PC-9 (cell line): ENCODE results near the gene MGAT4A. TPM values are rescaled to one million over a fixed set of nuclear protein-coding genes. Genes with fewer than 3 reads are reported as not detected.
"Not testable (repeated sequence)": the region's sequence is repeated elsewhere in the genome, so short reads cannot be mapped to it uniquely, and the experiment has no call there.

Experiments used
- BruUV-seq: library from RNA; stranded (reverse); fragments of 400-500 nt; replicated peaks from 2 replicates; lab custom pipeline; 2021; lab: Mats Ljungman, UMichigan
- CTCF ChIA-PET: fragments of 300-600 bp; sonication (Branson Sonifier 250); formaldehyde crosslinking; loops from one replicate; lab custom pipeline; 2022; ENCODE audit warnings: antibody characterized with exemption; lab: Charles Lee
- POLR2A ChIA-PET: fragments of 300-600 bp; sonication (Branson Sonifier 250); formaldehyde crosslinking; loops from one replicate; lab custom pipeline; 2022; ENCODE audit warnings: antibody characterized with exemption; ENCODE audit not compliant: unreplicated experiment; lab: Charles Lee
- DNase-seq, 2 experiments: peaks; one replicate each; pipeline versions ENCODE4 v3.0.0 to v3.0.0-alpha.2; 2015 to 2022; ENCODE audit warnings: mixed read lengths in 1 of 2
- H2AFZ ChIP-seq: fragments of 200-600 bp; sonication (generic); 2 replicates; pipeline ENCODE4 v1.8.1; 2017; ENCODE audit warnings: antibody characterized with exemption
- H3F3A ChIP-seq: fragments of 200-600 bp; sonication (generic); 2 replicates; pipeline ENCODE4 v1.8.1; 2017; ENCODE audit warnings: antibody characterized with exemption, mild to moderate bottlenecking, low read depth; ENCODE audit not compliant: insufficient read depth
- H3K27ac ChIP-seq: fragments of 200-600 bp; sonication (generic); 2 replicates; pipeline ENCODE4 v1.6.1; 2016; ENCODE audit warnings: mixed run types
- H3K27me3 ChIP-seq: fragments of 200-600 bp; sonication (generic); 2 replicates; pipeline ENCODE4 v1.6.1; 2016; ENCODE audit warnings: low read depth, mixed run types; ENCODE audit not compliant: insufficient read depth
- H3K36me3 ChIP-seq: fragments of 200-600 bp; sonication (generic); 2 replicates; pipeline ENCODE4 v1.6.1; 2016; ENCODE audit warnings: low read depth, mixed run types
- H3K4me1 ChIP-seq: fragments of 200-600 bp; sonication (generic); replicated peaks from 2 replicates; pipeline ENCODE4 v1.6.1; 2016; ENCODE audit warnings: mixed run types; ENCODE audit not compliant: insufficient read depth
- H3K4me2 ChIP-seq: fragments of 200-600 bp; sonication (generic); 2 replicates; pipeline ENCODE4 v1.6.1; 2017; ENCODE audit warnings: mixed run types
- H3K4me3 ChIP-seq: fragments of 200-600 bp; sonication (generic); 2 replicates; pipeline ENCODE4 v1.6.1; 2016; ENCODE audit warnings: mixed run types
- H3K79me2 ChIP-seq: fragments of 200-600 bp; sonication (generic); 2 replicates; pipeline ENCODE4 v1.6.1; 2017; ENCODE audit warnings: low read depth, mixed run types
- H3K9me2 ChIP-seq: fragments of 200-600 bp; sonication (generic); 2 replicates; pipeline ENCODE4 v1.8.1; 2017; ENCODE audit warnings: mild to moderate bottlenecking; ENCODE audit not compliant: insufficient read depth
- H3K9me3 ChIP-seq: fragments of 200-600 bp; sonication (generic); 2 replicates; pipeline ENCODE4 v1.8.1; 2016; ENCODE audit warnings: low read depth; ENCODE audit not compliant: insufficient read depth
- H4K20me1 ChIP-seq: fragments of 200-600 bp; sonication (generic); 2 replicates; pipeline ENCODE4 v1.8.1; 2017; ENCODE audit not compliant: insufficient read depth
- EZH2 ChIP-seq: fragments of 200-600 bp; sonication (generic); IDR thresholded peaks from 2 replicates; pipeline ENCODE4 v1.8.0; 2017; ENCODE audit warnings: antibody characterized with exemption, low read depth
- intact Hi-C: fragments of 100-400 bp; cut with micrococcal nuclease; formaldehyde crosslinking; loops from one replicate; pipeline ENCODE4 v1.10.0; 2022; ENCODE audit not compliant: unreplicated experiment
- total RNA-seq: library from RNA; stranded (reverse); gene quantifications from 2 replicates; pipeline ENCODE4 v1.2.3, GENCODE V29; 2021
- TF ChIP-seq, protein P1 (sequence below): fragments of 200-600 bp; sonication (generic); conservative IDR thresholded peaks from 2 replicates; pipeline ENCODE4 v1.6.1; 2017; ENCODE audit warnings: mixed run types, antibody characterized with exemption, mild to moderate bottlenecking, moderate library complexity

MGAT4A gene
- total RNA-seq, 1 experiment from 2014 or later: 12.9 TPM

DNA sequence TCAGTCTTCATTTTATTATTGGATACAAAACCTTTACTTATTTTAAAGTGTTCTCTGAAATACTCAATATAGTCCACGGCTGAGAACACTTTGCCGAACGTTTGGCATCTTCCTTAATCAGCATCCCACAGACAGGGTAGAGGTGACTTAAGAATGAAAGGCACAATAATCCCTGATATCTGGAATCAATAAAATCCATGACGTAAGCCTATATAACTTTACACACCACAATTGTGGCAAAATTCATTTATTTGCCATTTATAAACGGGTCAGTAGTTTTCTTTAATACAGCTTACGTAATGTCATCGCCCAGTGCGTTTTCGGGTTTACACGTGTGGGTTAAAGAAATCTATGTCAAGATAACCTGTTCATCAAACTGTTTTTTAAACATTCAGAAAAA lies 1.3 kb downstream of the MGAT4A start:
- POLR2A ChIA-PET: no interaction called here
- H3K36me3 ChIP-seq: no peaks in the 10 kb centered on the region
- peaks cover 5% of the 10 kb centered on the region; the same call in 1 of the 2 replicates for H3K79me2 ChIP-seq
- peak overlapping the region; percentile 91 for H3K4me2 ChIP-seq
- CTCF ChIA-PET: interaction anchor here (0.6 kb wide), 1 partner anchor 15 kb away, joined by 3 read pairs; no protein-coding TSS in a partner anchor
- BruUV-seq: no TSS peak
- DNase-seq: no peak
- intact Hi-C loops: loop anchor here (5.0 to 10.0 kb wide), 2 partner anchors 108 to 335 kb away; no protein-coding TSS in a partner anchor
- no peaks in the 10 kb centered on the region for H4K20me1 ChIP-seq
- H3K27me3 ChIP-seq: no peaks in the 10 kb centered on the region
- peak overlapping the region; percentile 81 for H3K4me3 ChIP-seq
- peaks cover 23% of the 10 kb centered on the region for H3K4me1 ChIP-seq
- TF ChIP-seq, protein P1, sequence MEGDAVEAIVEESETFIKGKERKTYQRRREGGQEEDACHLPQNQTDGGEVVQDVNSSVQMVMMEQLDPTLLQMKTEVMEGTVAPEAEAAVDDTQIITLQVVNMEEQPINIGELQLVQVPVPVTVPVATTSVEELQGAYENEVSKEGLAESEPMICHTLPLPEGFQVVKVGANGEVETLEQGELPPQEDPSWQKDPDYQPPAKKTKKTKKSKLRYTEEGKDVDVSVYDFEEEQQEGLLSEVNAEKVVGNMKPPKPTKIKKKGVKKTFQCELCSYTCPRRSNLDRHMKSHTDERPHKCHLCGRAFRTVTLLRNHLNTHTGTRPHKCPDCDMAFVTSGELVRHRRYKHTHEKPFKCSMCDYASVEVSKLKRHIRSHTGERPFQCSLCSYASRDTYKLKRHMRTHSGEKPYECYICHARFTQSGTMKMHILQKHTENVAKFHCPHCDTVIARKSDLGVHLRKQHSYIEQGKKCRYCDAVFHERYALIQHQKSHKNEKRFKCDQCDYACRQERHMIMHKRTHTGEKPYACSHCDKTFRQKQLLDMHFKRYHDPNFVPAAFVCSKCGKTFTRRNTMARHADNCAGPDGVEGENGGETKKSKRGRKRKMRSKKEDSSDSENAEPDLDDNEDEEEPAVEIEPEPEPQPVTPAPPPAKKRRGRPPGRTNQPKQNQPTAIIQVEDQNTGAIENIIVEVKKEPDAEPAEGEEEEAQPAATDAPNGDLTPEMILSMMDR: no peak
- no peak for TF ChIP-seq EZH2
- H3K27ac ChIP-seq: no peak overlapping the region
- peak overlapping the region; percentile 88; the same call in 1 of the 2 replicates for H2AFZ ChIP-seq
- H3K9me3 ChIP-seq: no peaks in the 10 kb centered on the region
- peaks cover 22% of the 10 kb centered on the region; the same call in 1 of the 2 replicates for H3F3A ChIP-seq
- no peaks in the 10 kb centered on the region for H3K9me2 ChIP-seq

DNA sequence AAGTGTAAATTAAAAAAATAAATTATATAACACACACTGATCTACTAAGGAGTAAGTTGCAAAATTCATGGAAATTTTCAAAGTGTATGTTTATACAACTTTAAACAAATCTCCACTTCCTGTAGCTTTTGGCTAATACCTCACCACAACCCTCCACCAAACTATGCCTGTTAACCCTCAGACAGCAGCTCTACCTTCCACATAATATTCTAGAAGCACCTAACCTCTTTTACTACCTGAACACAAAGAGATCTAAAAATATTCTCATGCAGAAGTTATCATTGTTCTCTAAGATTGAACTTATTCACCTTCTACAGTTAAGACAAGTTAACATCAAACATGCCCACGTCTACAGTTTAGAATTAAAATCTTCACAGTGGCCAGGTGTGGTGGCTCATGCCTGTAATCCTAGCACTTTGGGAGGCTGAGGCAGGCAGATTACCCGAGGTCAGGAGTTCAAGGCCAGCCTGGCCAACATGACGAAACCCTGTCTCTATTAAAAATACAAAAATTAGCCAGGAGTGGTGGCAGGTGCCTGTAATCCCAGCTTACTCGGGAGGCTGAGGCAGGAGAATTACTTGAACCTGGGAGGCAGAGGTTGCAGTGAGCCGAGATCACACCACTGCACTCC lies 2.7 kb downstream of the MGAT4A start:
- intact Hi-C loops, H4K20me1 ChIP-seq, POLR2A ChIA-PET, H3K9me3 ChIP-seq, H3K4me2 ChIP-seq, DNase-seq, CTCF ChIA-PET, H2AFZ ChIP-seq, H3K27me3 ChIP-seq, BruUV-seq, H3K4me3 ChIP-seq, H3K36me3 ChIP-seq, H3K9me2 ChIP-seq, H3K79me2 ChIP-seq, H3K27ac ChIP-seq: not testable (repeated sequence)
- Histone ChIP-seq H3K4me1 (peaks cover 21% of the 10 kb centered on the region), H3F3A (peaks cover 21% of the 10 kb centered on the region; the same call in 1 of the 2 replicates)

DNA sequence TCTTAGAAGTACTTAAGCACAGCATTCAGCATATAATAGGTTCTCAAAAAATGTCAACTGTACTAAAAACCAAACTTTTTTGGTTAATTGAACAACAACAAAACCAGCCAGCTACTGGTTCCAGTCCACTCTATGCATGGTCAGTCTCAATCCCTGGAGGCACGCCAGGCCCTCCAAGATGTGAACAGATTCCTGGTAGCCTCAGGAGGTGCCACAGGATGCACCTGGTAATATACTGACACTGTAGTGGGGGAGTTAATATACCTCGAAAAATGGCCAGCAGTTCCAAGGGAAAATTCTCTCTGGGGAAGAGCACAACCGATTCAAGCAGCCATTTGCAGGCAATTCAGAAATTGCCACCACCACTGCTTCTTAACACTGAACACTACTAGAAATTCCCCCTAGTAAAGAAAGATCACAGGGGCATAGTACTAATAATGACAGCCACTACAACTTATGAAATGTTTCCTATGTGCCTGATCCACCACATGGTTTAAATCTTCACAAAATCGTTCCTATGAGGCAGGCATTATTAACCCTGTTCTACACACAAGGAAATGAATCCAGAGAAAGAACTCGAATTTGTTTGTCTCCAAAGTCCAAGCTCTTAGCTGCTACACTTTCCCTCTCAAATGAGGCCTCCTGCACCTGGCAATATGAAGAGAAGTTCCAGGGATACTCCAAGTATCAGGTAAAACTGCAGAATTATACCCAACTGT lies 3.4 kb downstream of the MGAT4A start:
- Histone ChIP-seq H3K9me2 (no peaks in the 10 kb centered on the region), H3K27ac (no peak overlapping the region), H3K4me1 (peaks cover 21% of the 10 kb centered on the region), H4K20me1 (no peaks in the 10 kb centered on the region), H3K4me3 (no peak overlapping the region), H3K9me3 (no peaks in the 10 kb centered on the region), H3K36me3 (0 out of 2 replicates have a peak, but pooled peaks cover 4% of the 10 kb centered on the region), H2AFZ (no peak overlapping the region), H3F3A (peaks cover 15% of the 10 kb centered on the region; the same call in 1 of the 2 replicates), H3K79me2 (peaks cover 5% of the 10 kb centered on the region; the same call in 1 of the 2 replicates), H3K4me2 (no peak overlapping the region), H3K27me3 (no peaks in the 10 kb centered on the region)
- CTCF ChIA-PET: no interaction called here
- intact Hi-C loops: no loop called here
- no peak for TF ChIP-seq EZH2
- TF ChIP-seq, protein P1: no peak
- BruUV-seq: no TSS peak
- POLR2A ChIA-PET: no interaction called here
- no peak for DNase-seq
